Measurements from ENCODE around the gene COG6.

COG6 gene

GRCh38 chr13:39675904-39676303 is 20.4 kb downstream of the COG6 start:
- TF ChIP-seq CTCF (IDR thresholded peaks at IDR 0.05): no peak
- H3K4me3 ChIP-seq: no peak overlapping the region
- no peak overlapping the region for H3K27ac ChIP-seq
- no peak for DNase-seq (ENCODE audit: low spot score)

DNA sequence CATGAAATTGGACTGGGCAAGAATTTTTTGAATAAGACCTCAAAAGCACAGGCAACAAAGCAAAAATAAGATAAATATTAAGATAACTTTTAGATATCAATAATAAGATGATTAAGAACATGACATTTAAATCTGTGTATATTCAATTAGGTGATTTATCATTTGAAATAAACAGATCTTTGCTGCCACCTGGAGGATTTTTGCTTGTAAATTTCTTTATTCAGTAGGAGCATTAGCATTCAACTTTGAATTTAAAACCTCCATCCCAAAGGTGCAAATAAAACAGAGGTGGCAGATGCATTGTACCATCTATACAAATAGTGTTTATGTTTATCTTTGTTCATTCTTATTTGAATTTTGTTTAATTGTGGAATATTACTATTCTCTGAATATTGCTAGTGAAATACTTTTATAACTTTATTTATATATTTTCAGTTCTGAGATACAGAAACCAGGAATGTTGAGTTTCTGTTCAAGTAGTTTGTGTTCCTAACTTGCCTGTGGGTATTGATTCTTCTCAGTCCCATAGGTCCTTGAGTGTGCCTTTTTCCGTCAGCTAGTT is 20.9 kb downstream of the COG6 start:
- Histone ChIP-seq H3K27ac (no peak overlapping the region), H3K4me3 (no peak overlapping the region)
- DNase-seq (ENCODE audit: low spot score): no peak
- no peak for TF ChIP-seq CTCF (IDR thresholded peaks at IDR 0.05)

GRCh38 chr13:39682310-39682709 is 26.8 kb downstream of the COG6 start:
- no peak for DNase-seq (ENCODE audit: low spot score)

GRCh38 chr13:39682788-39683187 is 27.3 kb downstream of the COG6 start:
- TF ChIP-seq CTCF (IDR thresholded peaks at IDR 0.05): no peak
- H3K27ac ChIP-seq: no peak overlapping the region
- DNase-seq (ENCODE audit: low spot score): no peak
- no peak overlapping the region for H3K4me3 ChIP-seq

More at GRCh38 chr13:39682310-39682709, 26.8 kb downstream of the COG6 start:
- H3K27ac ChIP-seq: no peak overlapping the region
- H3K4me3 ChIP-seq: no peak overlapping the region
- TF ChIP-seq CTCF (IDR thresholded peaks at IDR 0.05): no peak

GRCh38 chr13:39684531-39685137 is 29.2 kb downstream of the COG6 start:
- TF ChIP-seq CTCF (IDR thresholded peaks at IDR 0.05): no peak
- H3K27ac ChIP-seq: no peak overlapping the region
- no peak for DNase-seq (ENCODE audit: low spot score)
- no peak overlapping the region for H3K4me3 ChIP-seq

DNA sequence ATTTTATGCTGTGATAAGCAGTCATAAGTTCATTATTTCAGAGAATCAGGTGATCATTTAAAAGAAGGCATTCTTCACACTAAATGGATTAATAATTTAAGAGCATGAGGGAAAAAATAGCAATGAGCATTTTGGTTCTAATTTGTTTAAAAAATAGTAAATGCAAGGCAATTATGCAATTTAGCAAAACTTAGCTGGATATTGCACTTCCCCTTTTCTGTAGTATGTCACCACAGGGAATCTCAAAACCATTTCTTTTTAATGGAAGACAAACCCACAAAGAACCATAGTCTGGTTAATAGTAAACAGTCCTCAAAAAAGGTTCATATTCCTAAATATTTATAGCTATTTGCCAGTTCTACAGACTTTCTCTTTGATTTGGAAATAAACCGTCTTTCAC is 30.2 kb downstream of the COG6 start:
- no peak for DNase-seq (ENCODE audit: low spot score)
- Histone ChIP-seq H3K4me3 (no peak overlapping the region), H3K27ac (no peak overlapping the region)
- no peak for TF ChIP-seq CTCF (IDR thresholded peaks at IDR 0.05)

DNA sequence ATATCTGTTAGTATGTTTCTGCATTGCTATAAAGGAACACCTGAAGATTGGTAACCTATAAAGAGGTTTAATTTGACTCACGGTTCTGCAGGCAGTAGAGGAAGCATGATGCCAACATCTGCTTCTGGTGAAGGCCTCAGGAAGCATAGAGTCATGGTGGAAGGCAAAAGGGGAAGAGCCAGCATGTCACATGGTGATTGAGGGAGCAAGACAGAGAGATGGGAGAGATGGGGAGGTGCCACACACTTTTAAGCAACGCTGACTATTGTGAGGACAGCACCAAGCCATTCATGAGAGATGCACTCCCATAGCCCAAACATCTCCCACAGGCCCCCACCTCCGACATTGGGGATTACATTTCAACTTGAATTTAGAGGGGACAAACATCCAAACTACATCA is 32.8 kb downstream of the COG6 start:
- H3K4me3 ChIP-seq: no peak overlapping the region
- H3K27ac ChIP-seq: no peak overlapping the region
- no peak for TF ChIP-seq CTCF (IDR thresholded peaks at IDR 0.05)
- DNase-seq (ENCODE audit: low spot score): no peak
